Measurements from ENCODE around the gene FBXO34. TPM values are rescaled to one million over a fixed set of nuclear protein-coding genes. Genes with fewer than 3 reads are reported as not detected.

The FBXO34 gene
- total and polyA plus RNA-seq, 10 of the 15 experiments (the other 5 are each of a cell fraction or from before 2014, with no cell fraction given), result 5.6 to 22.8 (median 17.6) TPM

DNA sequence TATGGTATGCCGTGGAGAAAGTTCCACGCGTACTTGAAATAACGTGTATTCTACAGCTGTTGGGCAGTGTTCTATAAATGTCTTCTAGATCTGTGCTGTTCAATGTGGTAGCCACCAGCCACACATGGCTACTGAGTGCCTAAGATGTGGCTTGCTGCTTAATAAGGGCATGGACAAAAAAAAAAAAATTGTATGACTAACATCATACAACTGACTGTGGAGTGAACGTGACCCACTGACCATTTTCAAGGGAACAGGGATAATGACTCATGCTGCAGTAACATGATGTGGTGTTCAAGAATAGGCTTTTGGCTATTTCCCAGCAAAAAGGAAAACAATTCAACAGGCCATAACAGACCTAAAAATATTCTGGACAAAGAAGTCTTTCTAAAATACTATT, 127.5 kb downstream of the FBXO34 start (continued):
- TF ChIP-seq, protein P1, sequence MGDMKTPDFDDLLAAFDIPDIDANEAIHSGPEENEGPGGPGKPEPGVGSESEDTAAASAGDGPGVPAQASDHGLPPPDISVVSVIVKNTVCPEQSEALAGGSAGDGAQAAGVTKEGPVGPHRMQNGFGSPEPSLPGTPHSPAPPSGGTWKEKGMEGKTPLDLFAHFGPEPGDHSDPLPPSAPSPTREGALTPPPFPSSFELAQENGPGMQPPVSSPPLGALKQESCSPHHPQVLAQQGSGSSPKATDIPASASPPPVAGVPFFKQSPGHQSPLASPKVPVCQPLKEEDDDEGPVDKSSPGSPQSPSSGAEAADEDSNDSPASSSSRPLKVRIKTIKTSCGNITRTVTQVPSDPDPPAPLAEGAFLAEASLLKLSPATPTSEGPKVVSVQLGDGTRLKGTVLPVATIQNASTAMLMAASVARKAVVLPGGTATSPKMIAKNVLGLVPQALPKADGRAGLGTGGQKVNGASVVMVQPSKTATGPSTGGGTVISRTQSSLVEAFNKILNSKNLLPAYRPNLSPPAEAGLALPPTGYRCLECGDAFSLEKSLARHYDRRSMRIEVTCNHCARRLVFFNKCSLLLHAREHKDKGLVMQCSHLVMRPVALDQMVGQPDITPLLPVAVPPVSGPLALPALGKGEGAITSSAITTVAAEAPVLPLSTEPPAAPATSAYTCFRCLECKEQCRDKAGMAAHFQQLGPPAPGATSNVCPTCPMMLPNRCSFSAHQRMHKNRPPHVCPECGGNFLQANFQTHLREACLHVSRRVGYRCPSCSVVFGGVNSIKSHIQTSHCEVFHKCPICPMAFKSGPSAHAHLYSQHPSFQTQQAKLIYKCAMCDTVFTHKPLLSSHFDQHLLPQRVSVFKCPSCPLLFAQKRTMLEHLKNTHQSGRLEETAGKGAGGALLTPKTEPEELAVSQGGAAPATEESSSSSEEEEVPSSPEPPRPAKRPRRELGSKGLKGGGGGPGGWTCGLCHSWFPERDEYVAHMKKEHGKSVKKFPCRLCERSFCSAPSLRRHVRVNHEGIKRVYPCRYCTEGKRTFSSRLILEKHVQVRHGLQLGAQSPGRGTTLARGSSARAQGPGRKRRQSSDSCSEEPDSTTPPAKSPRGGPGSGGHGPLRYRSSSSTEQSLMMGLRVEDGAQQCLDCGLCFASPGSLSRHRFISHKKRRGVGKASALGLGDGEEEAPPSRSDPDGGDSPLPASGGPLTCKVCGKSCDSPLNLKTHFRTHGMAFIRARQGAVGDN (IDR thresholded peaks at IDR 0.05), result no peak
- TF ChIP-seq RELA (IDR thresholded peaks at IDR 0.05; ENCODE audit: borderline replicate concordance, partially characterized antibody), result no peak

DNA sequence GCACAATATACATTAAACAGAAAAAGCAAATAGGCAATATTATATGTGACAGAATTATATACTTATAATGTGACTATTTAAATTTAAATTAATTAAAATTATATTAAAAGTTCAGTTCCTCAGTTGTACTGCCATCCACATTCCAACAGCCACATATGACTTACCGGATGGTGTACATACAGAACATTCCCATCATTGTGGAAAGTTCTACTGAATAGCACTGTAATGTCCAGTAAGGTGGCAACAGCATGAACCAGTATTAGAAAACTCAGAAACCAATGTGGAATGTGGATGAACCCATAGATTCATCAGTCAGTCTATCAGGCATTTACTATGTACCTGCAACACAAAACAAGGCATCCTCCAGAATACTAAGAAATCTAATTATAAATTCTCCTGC, 128.0 kb downstream of the FBXO34 start:
- Histone ChIP-seq H3K79me2 (ENCODE audit: control insufficient read depth, insufficient read depth, low read length) (no peaks in the 10 kb centered on the region; the same call in 1 of the 2 replicates), H3K36me3 (ENCODE audit: control insufficient read depth in 2 of 2, insufficient read depth in 2 of 2, low read length in 1 of 2) (no peaks in the 10 kb centered on the region; a peak in 1 of 4 replicates), H3K9ac (ENCODE audit: control insufficient read depth, insufficient read depth, low read length) (no peak overlapping the region), H3K27ac (ENCODE audit: control insufficient read depth, insufficient read depth) (no peak overlapping the region), H3K9me3 (replicated peaks; ENCODE audit: control insufficient read depth, insufficient read depth, low read length) (no peaks in the 10 kb centered on the region), H3K4me3 (no peak overlapping the region), H3K4me1 (ENCODE audit: control insufficient read depth, insufficient read depth, low read length) (peaks cover 3% of the 10 kb centered on the region; the same call in 1 of the 2 replicates), H3K27me3 (replicated peaks in 1 of 2; ENCODE audit: control insufficient read depth in 2 of 2, insufficient read depth in 2 of 2, low read length in 1 of 2) (no peaks in the 10 kb centered on the region), H2AFZ (ENCODE audit: control insufficient read depth, low read depth, low read length) (no peak overlapping the region), H4K20me1 (ENCODE audit: control insufficient read depth, insufficient read depth) (no peaks in the 10 kb centered on the region), H3K4me2 (ENCODE audit: control insufficient read depth, insufficient read depth) (no peak overlapping the region)
- 91% methylated on average over 1 of the region's 1 CpG for WGBS (ENCODE audit: insufficient coverage, insufficient replicate concordance, low lambda C conversion rate, missing lambda C conversion rate)
- no TSS peak for BruUV-seq (replicated peaks)
- CTCF ChIA-PET, result no interaction called here
- intact Hi-C loops (cut with micrococcal nuclease; ENCODE audit: unreplicated experiment), result no loop called here
- FAIRE-seq (no peak), DNase-seq (ENCODE audit: low read depth, low spot score) (no peak), ATAC-seq (no peak)
- SMC1A ChIA-PET (ENCODE audit: uncharacterized antibody, unreplicated experiment), result no interaction called here
- in situ Hi-C loops (cut with MboI), result no loop called here
- POLR2A ChIA-PET, result no interaction called here
- RAD21 ChIA-PET (ENCODE audit: unreplicated experiment), result no interaction called here
- TF ChIP-seq, protein P2, sequence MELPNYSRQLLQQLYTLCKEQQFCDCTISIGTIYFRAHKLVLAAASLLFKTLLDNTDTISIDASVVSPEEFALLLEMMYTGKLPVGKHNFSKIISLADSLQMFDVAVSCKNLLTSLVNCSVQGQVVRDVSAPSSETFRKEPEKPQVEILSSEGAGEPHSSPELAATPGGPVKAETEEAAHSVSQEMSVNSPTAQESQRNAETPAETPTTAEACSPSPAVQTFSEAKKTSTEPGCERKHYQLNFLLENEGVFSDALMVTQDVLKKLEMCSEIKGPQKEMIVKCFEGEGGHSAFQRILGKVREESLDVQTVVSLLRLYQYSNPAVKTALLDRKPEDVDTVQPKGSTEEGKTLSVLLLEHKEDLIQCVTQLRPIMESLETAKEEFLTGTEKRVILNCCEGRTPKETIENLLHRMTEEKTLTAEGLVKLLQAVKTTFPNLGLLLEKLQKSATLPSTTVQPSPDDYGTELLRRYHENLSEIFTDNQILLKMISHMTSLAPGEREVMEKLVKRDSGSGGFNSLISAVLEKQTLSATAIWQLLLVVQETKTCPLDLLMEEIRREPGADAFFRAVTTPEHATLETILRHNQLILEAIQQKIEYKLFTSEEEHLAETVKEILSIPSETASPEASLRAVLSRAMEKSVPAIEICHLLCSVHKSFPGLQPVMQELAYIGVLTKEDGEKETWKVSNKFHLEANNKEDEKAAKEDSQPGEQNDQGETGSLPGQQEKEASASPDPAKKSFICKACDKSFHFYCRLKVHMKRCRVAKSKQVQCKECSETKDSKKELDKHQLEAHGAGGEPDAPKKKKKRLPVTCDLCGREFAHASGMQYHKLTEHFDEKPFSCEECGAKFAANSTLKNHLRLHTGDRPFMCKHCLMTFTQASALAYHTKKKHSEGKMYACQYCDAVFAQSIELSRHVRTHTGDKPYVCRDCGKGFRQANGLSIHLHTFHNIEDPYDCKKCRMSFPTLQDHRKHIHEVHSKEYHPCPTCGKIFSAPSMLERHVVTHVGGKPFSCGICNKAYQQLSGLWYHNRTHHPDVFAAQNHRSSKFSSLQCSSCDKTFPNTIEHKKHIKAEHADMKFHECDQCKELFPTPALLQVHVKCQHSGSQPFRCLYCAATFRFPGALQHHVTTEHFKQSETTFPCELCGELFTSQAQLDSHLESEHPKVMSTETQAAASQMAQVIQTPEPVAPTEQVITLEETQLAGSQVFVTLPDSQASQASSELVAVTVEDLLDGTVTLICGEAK (IDR thresholded peaks at IDR 0.05; ENCODE audit: borderline replicate concordance), result no peak
- TF ChIP-seq CBX5 (IDR thresholded peaks at IDR 0.05; ENCODE audit: low read depth), result no peak
- TF ChIP-seq, protein P1 (IDR thresholded peaks at IDR 0.05), result no peak
- TF ChIP-seq NRF1 (conservative IDR thresholded peaks at IDR 0.05; ENCODE audit: low read depth, low read length), result no peak
- TF ChIP-seq NFIC (IDR thresholded peaks at IDR 0.05; ENCODE audit: low read depth, low read length), result no peak
- no peak for TF ChIP-seq SUPT20H (IDR thresholded peaks at IDR 0.05; ENCODE audit: borderline replicate concordance, control insufficient read depth, low read depth, low read length)
- TF ChIP-seq, protein P3, sequence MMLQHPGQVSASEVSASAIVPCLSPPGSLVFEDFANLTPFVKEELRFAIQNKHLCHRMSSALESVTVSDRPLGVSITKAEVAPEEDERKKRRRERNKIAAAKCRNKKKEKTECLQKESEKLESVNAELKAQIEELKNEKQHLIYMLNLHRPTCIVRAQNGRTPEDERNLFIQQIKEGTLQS (IDR thresholded peaks at IDR 0.05; ENCODE audit: borderline replicate concordance, extremely low read depth, low read depth, low read length), result no peak

Data from GM12878 (cell line).